ENCODE data around the gene SLC36A3.
A peak's percentile ranks its signal among the peaks of the same experiment; 100 is the strongest.
"Not testable (repeated sequence)": the region's sequence is repeated elsewhere in the genome, so short reads cannot be mapped to it uniquely, and the experiment has no call there.

Gene SLC36A3

GRCh38 chr5:151255621-151256286 is 47.8 kb downstream of the SLC36A3 start:
- TF ChIP-seq SPI1 (IDR thresholded peaks at IDR 0.05; ENCODE audit: borderline replicate concordance, low read depth) = peak; percentile 89
- TF ChIP-seq, protein P1, sequence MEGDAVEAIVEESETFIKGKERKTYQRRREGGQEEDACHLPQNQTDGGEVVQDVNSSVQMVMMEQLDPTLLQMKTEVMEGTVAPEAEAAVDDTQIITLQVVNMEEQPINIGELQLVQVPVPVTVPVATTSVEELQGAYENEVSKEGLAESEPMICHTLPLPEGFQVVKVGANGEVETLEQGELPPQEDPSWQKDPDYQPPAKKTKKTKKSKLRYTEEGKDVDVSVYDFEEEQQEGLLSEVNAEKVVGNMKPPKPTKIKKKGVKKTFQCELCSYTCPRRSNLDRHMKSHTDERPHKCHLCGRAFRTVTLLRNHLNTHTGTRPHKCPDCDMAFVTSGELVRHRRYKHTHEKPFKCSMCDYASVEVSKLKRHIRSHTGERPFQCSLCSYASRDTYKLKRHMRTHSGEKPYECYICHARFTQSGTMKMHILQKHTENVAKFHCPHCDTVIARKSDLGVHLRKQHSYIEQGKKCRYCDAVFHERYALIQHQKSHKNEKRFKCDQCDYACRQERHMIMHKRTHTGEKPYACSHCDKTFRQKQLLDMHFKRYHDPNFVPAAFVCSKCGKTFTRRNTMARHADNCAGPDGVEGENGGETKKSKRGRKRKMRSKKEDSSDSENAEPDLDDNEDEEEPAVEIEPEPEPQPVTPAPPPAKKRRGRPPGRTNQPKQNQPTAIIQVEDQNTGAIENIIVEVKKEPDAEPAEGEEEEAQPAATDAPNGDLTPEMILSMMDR (IDR thresholded peaks at IDR 0.05; ENCODE audit: insufficient read depth, low read length) = no peak
- Histone ChIP-seq H3K27me3 (ENCODE audit: insufficient read depth, poor library complexity, severe bottlenecking) (no peaks in the 10 kb centered on the region), H3K27ac (replicated peaks) (no peak overlapping the region), H3K4me3 (replicated peaks; ENCODE audit: insufficient read depth, low read length) (no peak overlapping the region)
- peak in 1 of 2 experiments; percentile 57 for DNase-seq (ENCODE audit: low read depth in 1 of 2, low spot score in 1 of 2)

DNA sequence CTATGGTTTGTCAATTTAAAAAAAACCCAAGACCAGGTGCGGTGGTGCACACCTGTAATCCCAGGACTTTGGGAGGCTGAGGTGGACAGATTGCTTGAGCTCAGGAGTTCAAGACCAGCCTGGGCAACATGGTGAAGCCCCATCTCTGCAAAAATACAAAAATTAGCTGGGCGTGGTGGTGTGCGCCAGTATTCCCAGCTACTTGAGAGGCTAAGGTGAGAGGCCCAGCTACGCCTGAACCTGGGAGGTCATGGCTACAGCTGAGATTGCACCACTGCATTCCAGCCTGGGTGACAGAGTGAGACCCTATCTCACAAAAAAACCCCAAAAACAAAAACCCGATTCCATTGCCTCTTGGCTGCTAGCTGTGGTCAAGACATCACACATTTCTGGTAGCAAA is 48.6 kb downstream of the SLC36A3 start:
- not testable (repeated sequence) for DNase-seq (ENCODE audit: low read depth in 1 of 2, low spot score in 1 of 2); H3K27me3 ChIP-seq (ENCODE audit: insufficient read depth, poor library complexity, severe bottlenecking); H3K4me3 ChIP-seq (replicated peaks; ENCODE audit: insufficient read depth, low read length); H3K27ac ChIP-seq (replicated peaks)

DNA sequence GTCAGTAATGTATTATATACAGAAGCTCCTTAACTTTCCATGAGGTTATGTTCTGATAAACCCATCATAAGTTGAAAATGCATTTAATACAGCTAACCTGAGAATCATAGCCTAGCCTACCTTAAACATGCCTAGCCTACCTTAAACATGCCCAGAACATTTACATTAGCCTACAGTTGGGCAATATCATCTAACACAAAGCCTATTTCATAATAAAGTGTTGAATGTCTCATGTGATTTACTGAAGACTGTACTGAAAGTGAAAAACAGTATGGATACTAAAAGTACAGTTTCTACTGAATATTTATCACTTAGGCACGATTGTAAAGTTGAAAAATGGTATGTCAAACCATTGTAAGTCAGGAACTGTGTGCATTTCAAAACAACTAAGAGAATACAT is 49.0 kb downstream of the SLC36A3 start:
- Histone ChIP-seq H3K27me3 (ENCODE audit: insufficient read depth, poor library complexity, severe bottlenecking) (no peaks in the 10 kb centered on the region), H3K4me3 (replicated peaks; ENCODE audit: insufficient read depth, low read length) (no peak overlapping the region), H3K27ac (replicated peaks) (no peak overlapping the region)
- no peak for DNase-seq (ENCODE audit: low read depth in 1 of 2, low spot score in 1 of 2)
- TF ChIP-seq POLR2AphosphoS5 (IDR thresholded peaks at IDR 0.05; ENCODE audit: low read depth) (no peak), GABPA (IDR thresholded peaks at IDR 0.05; ENCODE audit: low read depth) (no peak), SPI1 (IDR thresholded peaks at IDR 0.05; ENCODE audit: borderline replicate concordance, low read depth) (no peak), REST (IDR thresholded peaks at IDR 0.05; ENCODE audit: insufficient replicate concordance, low read depth) (no peak)
- TF ChIP-seq, protein P1 (IDR thresholded peaks at IDR 0.05; ENCODE audit: insufficient read depth, low read length) = no peak

- peak in 1 of 2 experiments; percentile 19 for DNase-seq (ENCODE audit: low read depth in 1 of 2, low spot score in 1 of 2)
- H3K27me3 ChIP-seq (ENCODE audit: insufficient read depth, poor library complexity, severe bottlenecking) = no peaks in the 10 kb centered on the region
- H3K27ac ChIP-seq (replicated peaks) = peak overlapping the region; percentile 74
- peak overlapping the region; percentile 67 for H3K4me3 ChIP-seq (replicated peaks; ENCODE audit: insufficient read depth, low read length)
- TF ChIP-seq POLR2AphosphoS5 (IDR thresholded peaks at IDR 0.05; ENCODE audit: low read depth) = no peak
- TF ChIP-seq GABPA (IDR thresholded peaks at IDR 0.05; ENCODE audit: low read depth) = no peak
- TF ChIP-seq, protein P1 (IDR thresholded peaks at IDR 0.05; ENCODE audit: insufficient read depth, low read length) = no peak
- TF ChIP-seq REST (IDR thresholded peaks at IDR 0.05; ENCODE audit: insufficient replicate concordance, low read depth) = no peak
- TF ChIP-seq SPI1 (IDR thresholded peaks at IDR 0.05; ENCODE audit: borderline replicate concordance, low read depth) = no peak; the same call in 1 of the 2 replicates
Observed at GRCh38 chr5:151253605-151253950, 50.0 kb downstream of the SLC36A3 start.

All from HL-60 (cell line).